Measurements from ENCODE around the gene SETBP1.

- TF ChIP-seq NR2F6 (CRISPR knock-in tag; IDR thresholded peaks at IDR 0.05) (no peak), ZFX (CRISPR knock-in tag; IDR thresholded peaks at IDR 0.05) (no peak), POLR2AphosphoS5 (IDR thresholded peaks at IDR 0.05; ENCODE audit: control insufficient read depth, insufficient read depth, low read depth, low read length) (no peak), CTCF (IDR thresholded peaks at IDR 0.05 in 2 of 3, conservative IDR thresholded peaks at IDR 0.05 in 1 of 3; ENCODE audit: insufficient read depth in 2 of 3, low read depth in 1 of 3, low read length in 3 of 3) (no peak), TCF7 (IDR thresholded peaks at IDR 0.05; ENCODE audit: borderline replicate concordance) (no peak), PHF21A (IDR thresholded peaks at IDR 0.05; ENCODE audit: borderline replicate concordance, low read depth) (no peak), STAT5B (CRISPR knock-in tag; IDR thresholded peaks at IDR 0.05) (no peak), ZNF780A (CRISPR knock-in tag; IDR thresholded peaks at IDR 0.05) (no peak), POLR2A (conservative IDR thresholded peaks at IDR 0.05) (no peak), EP400 (IDR thresholded peaks at IDR 0.05) (no peak), ZNF41 (CRISPR knock-in tag; conservative IDR thresholded peaks at IDR 0.05) (no peak)
Measured at GRCh38 chr18:45109706-45110105, 429.0 kb downstream of the SETBP1 start.
